Neural cell (in vitro differentiated cells): ENCODE data around the gene SEC22A. TPM values are rescaled to one million over a fixed set of nuclear protein-coding genes. Genes with fewer than 3 reads are reported as not detected.

ENCODE experiments used
- H2AFZ ChIP-seq: fragments of 200-600, 300-800 bp; sonication (generic), shearing (Covaris generic); 2 replicates; pipeline ENCODE4 v1.6.0; 2014; ENCODE audit warnings: low read depth, mild to moderate bottlenecking, antibody characterized with exemption, low read length, moderate library complexity
- H3F3A ChIP-seq: fragments of 200-600 bp; shearing (Covaris generic); 2 replicates; pipeline ENCODE4 v1.6.1; 2016; ENCODE audit warnings: mild to moderate bottlenecking, moderate library complexity, mixed read lengths, antibody characterized with exemption, low read length; ENCODE audit not compliant: insufficient read depth, poor library complexity, severe bottlenecking
- H3K27ac ChIP-seq: fragments of 200-600, 300-800 bp; sonication (generic), shearing (Covaris generic); 2 replicates; pipeline ENCODE4 v1.5.1; 2014; ENCODE audit warnings: mild to moderate bottlenecking, low read length, moderate library complexity
- H3K27me3 ChIP-seq: fragments of 300-800, 200-600 bp; sonication (generic), shearing (Covaris generic); 2 replicates; pipeline ENCODE4 v1.6.0; 2014; ENCODE audit warnings: mild to moderate bottlenecking, low read depth, low read length, moderate library complexity; ENCODE audit not compliant: insufficient read depth
- H3K36me3 ChIP-seq: fragments of 300-800, 200-600 bp; sonication (generic), shearing (Covaris generic); 2 replicates; pipeline ENCODE4 v1.5.1; 2014; ENCODE audit warnings: mild to moderate bottlenecking, antibody characterized with exemption, low read length, moderate library complexity; ENCODE audit not compliant: insufficient read depth
- H3K4me2 ChIP-seq: fragments of 300-800, 200-600 bp; sonication (generic), shearing (Covaris generic); 2 replicates; pipeline ENCODE4 v1.6.0; 2014; ENCODE audit warnings: mild to moderate bottlenecking, low read length
- H3K4me3 ChIP-seq: fragments of 300-800, 200-600 bp; sonication (generic), shearing (Covaris generic); 2 replicates; pipeline ENCODE4 v1.5.1; 2014; ENCODE audit warnings: mild to moderate bottlenecking, low read length, moderate library complexity
- H3K79me2 ChIP-seq: fragments of 200-600 bp; shearing (Covaris generic); replicated peaks from 2 replicates; pipeline ENCODE4 v1.6.0; 2014; ENCODE audit warnings: mild to moderate bottlenecking, low read length, moderate library complexity; ENCODE audit not compliant: insufficient read depth
- H3K9ac ChIP-seq: fragments of 300-800, 200-600 bp; sonication (generic), shearing (Covaris generic); 2 replicates; pipeline ENCODE4 v1.6.1; 2016; ENCODE audit warnings: mild to moderate bottlenecking, low read length, mixed read lengths
- H3K9me2 ChIP-seq: fragments of 200-600 bp; shearing (Covaris generic); 2 replicates; pipeline ENCODE4 v1.6.1; 2016; ENCODE audit warnings: mild to moderate bottlenecking, low read length, mixed read lengths; ENCODE audit not compliant: insufficient read depth
- H3K9me3 ChIP-seq: fragments of 200-600, 300-800 bp; sonication (generic), shearing (Covaris generic); 2 replicates; pipeline ENCODE4 v1.6.1; 2016; ENCODE audit warnings: mild to moderate bottlenecking, mixed run types, low read length, moderate library complexity, mixed read lengths
- H4K20me1 ChIP-seq: fragments of 200-600 bp; shearing (Covaris generic); 2 replicates; pipeline ENCODE4 v1.6.1; 2016; ENCODE audit warnings: mild to moderate bottlenecking, mixed run types; ENCODE audit not compliant: insufficient read depth
- CTCF ChIP-seq: fragments of 450-650 bp; IDR thresholded peaks from 2 replicates; pipeline ENCODE4 v1.5.1; 2014; ENCODE audit warnings: antibody characterized with exemption, mild to moderate bottlenecking, moderate library complexity; ENCODE audit not compliant: poor library complexity, severe bottlenecking
- EP300 ChIP-seq: fragments of 450-650 bp; conservative IDR thresholded peaks from 2 replicates; pipeline ENCODE4 v1.6.1; 2014; ENCODE audit warnings: antibody characterized with exemption, mild to moderate bottlenecking, moderate library complexity; ENCODE audit not compliant: poor library complexity, severe bottlenecking
- EZH2 ChIP-seq: fragments of 200-600, 300-800 bp; shearing (Covaris generic), sonication (generic); IDR thresholded peaks from 2 replicates; pipeline ENCODE4 v1.6.1; 2014; ENCODE audit warnings: antibody characterized with exemption, low read length, borderline replicate concordance, mild to moderate bottlenecking; ENCODE audit not compliant: insufficient read depth, poor library complexity, severe bottlenecking
- MXI1 ChIP-seq: fragments of 450-650 bp; conservative IDR thresholded peaks from 2 replicates; pipeline ENCODE4 v1.6.1; 2014; ENCODE audit warnings: antibody characterized with exemption, mild to moderate bottlenecking; ENCODE audit not compliant: poor library complexity, severe bottlenecking
- POLR2AphosphoS5 ChIP-seq: IDR thresholded peaks from 2 replicates; pipeline ENCODE4 v1.6.1; 2012
- RAD21 ChIP-seq: fragments of 450-650 bp; conservative IDR thresholded peaks from 2 replicates; pipeline ENCODE4 v1.6.1; 2014; ENCODE audit warnings: antibody characterized with exemption, mild to moderate bottlenecking, moderate library complexity
- REST ChIP-seq: IDR thresholded peaks from 2 replicates; pipeline ENCODE4 v1.6.1; 2012; ENCODE audit warnings: borderline replicate concordance
- SMC3 ChIP-seq: fragments of 450-650 bp; conservative IDR thresholded peaks from 2 replicates; pipeline ENCODE4 v1.6.1; 2014; ENCODE audit warnings: antibody characterized with exemption, mild to moderate bottlenecking, moderate library complexity; ENCODE audit not compliant: poor library complexity
- TAF1 ChIP-seq: IDR thresholded peaks from 2 replicates; pipeline ENCODE4 v1.6.1; 2012; ENCODE audit warnings: low read depth
- polyA plus RNA-seq: library from polyadenylated mRNA; depleted of rRNA; stranded (reverse); fragments of >200 nt; gene quantifications from 2 replicates; pipeline ENCODE4 v1.2.3, GENCODE V29; 2014

The SEC22A gene
- polyA plus RNA-seq, 1 donor from 2014 or later, result 44.0 TPM

GRCh38 chr3:123263941-123264340 lies 62.2 kb downstream of the SEC22A start:
- Histone ChIP-seq H3K4me3 (no peak overlapping the region), H4K20me1 (no peaks in the 10 kb centered on the region), H3K9me2 (no peaks in the 10 kb centered on the region), H3K79me2 (no peaks in the 10 kb centered on the region), H3K9ac (no peak overlapping the region), H3K9me3 (no peaks in the 10 kb centered on the region), H2AFZ (no peak overlapping the region), H3K4me2 (no peak overlapping the region), H3K27ac (no peak overlapping the region), H3F3A (no peaks in the 10 kb centered on the region), H3K36me3 (peaks cover 9% of the 10 kb centered on the region), H3K27me3 (no peaks in the 10 kb centered on the region)
- no peak for TF ChIP-seq EP300
- TF ChIP-seq CTCF, result no peak
- no peak for TF ChIP-seq SMC3
- no peak for TF ChIP-seq POLR2AphosphoS5
- no peak for TF ChIP-seq MXI1
- TF ChIP-seq TAF1, result no peak
- TF ChIP-seq REST, result no peak
- no peak for TF ChIP-seq RAD21
- no peak for TF ChIP-seq EZH2

- no peak overlapping the region for H3K4me2 ChIP-seq
- no peaks in the 10 kb centered on the region for H3K9me3 ChIP-seq
- H3K9me2 ChIP-seq, result no peaks in the 10 kb centered on the region
- no peak overlapping the region for H3K4me3 ChIP-seq
- H3K9ac ChIP-seq, result no peak overlapping the region
- no peak overlapping the region for H2AFZ ChIP-seq
- peaks cover 9% of the 10 kb centered on the region for H3K36me3 ChIP-seq
- no peak for TF ChIP-seq TAF1
- TF ChIP-seq RAD21, result peak; percentile 16
- TF ChIP-seq SMC3, result peak; percentile 36
- TF ChIP-seq CTCF, result no peak
- TF ChIP-seq EP300, result no peak
- TF ChIP-seq POLR2AphosphoS5, result no peak
- TF ChIP-seq REST, result no peak
- H3K79me2 ChIP-seq, result no peaks in the 10 kb centered on the region
- no peak overlapping the region for H3K27ac ChIP-seq
- H3K27me3 ChIP-seq, result no peaks in the 10 kb centered on the region
- no peaks in the 10 kb centered on the region for H3F3A ChIP-seq
- no peaks in the 10 kb centered on the region for H4K20me1 ChIP-seq
Measured at GRCh38 chr3:123267821-123268220, 66.1 kb downstream of the SEC22A start.
